Stimulated activated effector memory CD8-positive, alpha-beta T cell treated with anti-CD3 and anti-CD28 coated beads, Interleukin-12 subunit alpha, Interleukin-12 subunit beta, amount 100 ng/mL, for 72 hours (primary cell): ENCODE measurements around the gene REEP6.
"Not testable (repeated sequence)": the region's sequence is repeated elsewhere in the genome, so short reads cannot be mapped to it uniquely, and the experiment has no call there.

Source experiments
- ATAC-seq: fragments of 150-1000 bp; cut with Tn5 transposase; 2 replicates; pipeline ENCODE4 v1.10.0; 2021
- DNase-seq, 2 donors: peaks; one replicate each; pipeline ENCODE4 v3.0.0; 2021 to 2022; ENCODE audit warnings: low spot score in 2 of 2
- H3K27ac Mint-ChIP-seq: one replicate; pipeline ENCODE4 v1.8.0; 2022; ENCODE audit warnings: mild to moderate bottlenecking, mixed read lengths
- H3K36me3 Mint-ChIP-seq: one replicate; pipeline ENCODE4 v1.8.0; 2022; ENCODE audit warnings: mild to moderate bottlenecking, mixed read lengths
- H3K4me1 Mint-ChIP-seq: one replicate; pipeline ENCODE4 v1.8.0; 2022; ENCODE audit warnings: mixed read lengths
- H3K4me3 Mint-ChIP-seq: one replicate; pipeline ENCODE4 v1.8.0; 2022; ENCODE audit warnings: mild to moderate bottlenecking, mixed read lengths
- H3K9me3 Mint-ChIP-seq: one replicate; pipeline ENCODE4 v1.8.0; 2022; ENCODE audit warnings: mixed read lengths

The REEP6 gene

GRCh38 chr19:1526979-1527649, 36.1 kb downstream of the REEP6 start:
- H3K9me3 Mint-ChIP-seq: no peaks in the 10 kb centered on the region
- no peak overlapping the region for H3K4me3 Mint-ChIP-seq
- no peaks in the 10 kb centered on the region for H3K36me3 Mint-ChIP-seq
- peaks cover 9% of the 10 kb centered on the region for H3K4me1 Mint-ChIP-seq
- ATAC-seq (no peak), DNase-seq (no peak)
- H3K27ac Mint-ChIP-seq: no peak overlapping the region

- Mint-ChIP-seq H3K4me3 (no peak overlapping the region), H3K4me1 (peaks cover 9% of the 10 kb centered on the region), H3K9me3 (no peaks in the 10 kb centered on the region), H3K27ac (no peak overlapping the region), H3K36me3 (no peaks in the 10 kb centered on the region)
- DNase-seq (no peak), ATAC-seq (no peak)
Measured at GRCh38 chr19:1527650-1528309, 36.8 kb downstream of the REEP6 start.

- Mint-ChIP-seq H3K36me3 (no peaks in the 10 kb centered on the region), H3K4me1 (peaks cover 9% of the 10 kb centered on the region), H3K9me3 (no peaks in the 10 kb centered on the region), H3K4me3 (no peak overlapping the region), H3K27ac (no peak overlapping the region)
- DNase-seq: no peak
- ATAC-seq: no peak
Measured at GRCh38 chr19:1528596-1529429, 37.8 kb downstream of the REEP6 start.

GRCh38 chr19:1529430-1529816, 38.4 kb downstream of the REEP6 start:
- ATAC-seq (no peak), DNase-seq (no peak)
- H3K9me3 Mint-ChIP-seq: no peaks in the 10 kb centered on the region
- no peak overlapping the region for H3K4me3 Mint-ChIP-seq
- peaks cover 7% of the 10 kb centered on the region for H3K4me1 Mint-ChIP-seq
- no peaks in the 10 kb centered on the region for H3K36me3 Mint-ChIP-seq
- H3K27ac Mint-ChIP-seq: no peak overlapping the region

GRCh38 chr19:1530856-1531255, 39.9 kb downstream of the REEP6 start:
- H3K9me3 Mint-ChIP-seq, H3K27ac Mint-ChIP-seq, H3K4me1 Mint-ChIP-seq, DNase-seq, H3K36me3 Mint-ChIP-seq, ATAC-seq, H3K4me3 Mint-ChIP-seq: not testable (repeated sequence)

- Mint-ChIP-seq H3K36me3 (no peaks in the 10 kb centered on the region), H3K4me3 (no peak overlapping the region), H3K9me3 (no peaks in the 10 kb centered on the region), H3K4me1 (no peaks in the 10 kb centered on the region), H3K27ac (no peak overlapping the region)
- ATAC-seq (no peak), DNase-seq (no peak)
Measured at GRCh38 chr19:1531587-1531986, 40.6 kb downstream of the REEP6 start.

- ATAC-seq: no peak
- Mint-ChIP-seq H3K9me3 (no peaks in the 10 kb centered on the region), H3K4me3 (no peak overlapping the region), H3K36me3 (no peaks in the 10 kb centered on the region), H3K4me1 (no peaks in the 10 kb centered on the region), H3K27ac (no peak overlapping the region)
- DNase-seq: no peak
Measured at GRCh38 chr19:1532003-1532402, 41.0 kb downstream of the REEP6 start.

- ATAC-seq (no peak), DNase-seq (no peak)
- no peaks in the 10 kb centered on the region for H3K36me3 Mint-ChIP-seq
- H3K4me1 Mint-ChIP-seq: no peaks in the 10 kb centered on the region
- no peak overlapping the region for H3K4me3 Mint-ChIP-seq
- no peak overlapping the region for H3K27ac Mint-ChIP-seq
- H3K9me3 Mint-ChIP-seq: no peaks in the 10 kb centered on the region
Measured at GRCh38 chr19:1533510-1534150, 42.6 kb downstream of the REEP6 start.

- Mint-ChIP-seq H3K9me3 (no peaks in the 10 kb centered on the region), H3K27ac (no peak overlapping the region), H3K4me3 (no peak overlapping the region), H3K4me1 (no peaks in the 10 kb centered on the region), H3K36me3 (no peaks in the 10 kb centered on the region)
- DNase-seq (no peak), ATAC-seq (no peak)
Measured at GRCh38 chr19:1534972-1535371, 44.0 kb downstream of the REEP6 start.

GRCh38 chr19:1535699-1536098, 44.7 kb downstream of the REEP6 start:
- not testable (repeated sequence) for H3K36me3 Mint-ChIP-seq, ATAC-seq, H3K9me3 Mint-ChIP-seq, H3K4me1 Mint-ChIP-seq, H3K27ac Mint-ChIP-seq, DNase-seq, H3K4me3 Mint-ChIP-seq

GRCh38 chr19:1538978-1539377, 48.0 kb downstream of the REEP6 start:
- Mint-ChIP-seq H3K4me1 (no peaks in the 10 kb centered on the region), H3K4me3 (no peak overlapping the region)

GRCh38 chr19:1539749-1540148, 48.8 kb downstream of the REEP6 start:
- H3K36me3 Mint-ChIP-seq, H3K4me1 Mint-ChIP-seq, H3K9me3 Mint-ChIP-seq, ATAC-seq, H3K4me3 Mint-ChIP-seq, H3K27ac Mint-ChIP-seq, DNase-seq: not testable (repeated sequence)

More at GRCh38 chr19:1538978-1539377, 48.0 kb downstream of the REEP6 start:
- DNase-seq (no peak), ATAC-seq (no peak)
- Mint-ChIP-seq H3K36me3 (no peaks in the 10 kb centered on the region), H3K9me3 (no peaks in the 10 kb centered on the region), H3K27ac (no peak overlapping the region)

GRCh38 chr19:1540365-1540925, 49.5 kb downstream of the REEP6 start:
- H3K4me1 Mint-ChIP-seq: no peaks in the 10 kb centered on the region
- ATAC-seq (no peak), DNase-seq (no peak)
- no peak overlapping the region for H3K27ac Mint-ChIP-seq
- no peak overlapping the region for H3K4me3 Mint-ChIP-seq
- no peaks in the 10 kb centered on the region for H3K9me3 Mint-ChIP-seq
- no peaks in the 10 kb centered on the region for H3K36me3 Mint-ChIP-seq
